Mesenchymal stem cell (in vitro differentiated cells and primary cell): Measurements from ENCODE around the gene GHR.

Experiments
- DNase-seq: peaks from one replicate; pipeline ENCODE4 v3.0.0-alpha.2; 2013
- H2AFZ ChIP-seq: one replicate; pipeline ENCODE4 v1.6.1; 2013; ENCODE audit warnings: low read depth, mild to moderate bottlenecking, control low read depth, inconsistent platforms, low read length, moderate library complexity
- H2AK5ac ChIP-seq: 2 replicates; pipeline ENCODE4 v1.6.1; 2013; ENCODE audit warnings: low read length, moderate library complexity, mild to moderate bottlenecking, inconsistent platforms; ENCODE audit not compliant: severe bottlenecking
- H2BK120ac ChIP-seq: one replicate; pipeline ENCODE4 v1.6.1; 2013; ENCODE audit warnings: low read depth, mild to moderate bottlenecking, inconsistent platforms, low read length, moderate library complexity
- H2BK12ac ChIP-seq, 2 experiments: one replicate each; pipeline ENCODE4 v1.6.1; 2013; ENCODE audit warnings: inconsistent platforms in 2 of 2, low read length in 2 of 2, mild to moderate bottlenecking in 2 of 2, moderate library complexity in 2 of 2, control low read depth in 1 of 2
- H2BK15ac ChIP-seq: one replicate; pipeline ENCODE4 v1.6.1; 2013; ENCODE audit warnings: mild to moderate bottlenecking, low read depth, inconsistent platforms; ENCODE audit not compliant: poor library complexity, severe bottlenecking
- H2BK5ac ChIP-seq: 2 replicates; pipeline ENCODE4 v1.6.1; 2013; ENCODE audit warnings: low read depth, mild to moderate bottlenecking, low read length, control low read depth, inconsistent platforms; ENCODE audit not compliant: poor library complexity, severe bottlenecking
- H3K14ac ChIP-seq, 2 experiments: one replicate each; pipeline ENCODE4 v1.6.1; 2013; ENCODE audit warnings: inconsistent platforms in 2 of 2, low read length in 2 of 2, control low read depth in 1 of 2, mild to moderate bottlenecking in 1 of 2, moderate library complexity in 1 of 2
- H3K18ac ChIP-seq, 2 experiments: one replicate each; pipeline ENCODE4 v1.6.1; 2013; ENCODE audit warnings: inconsistent platforms in 2 of 2, low read length in 2 of 2, control low read depth in 1 of 2, low read depth in 1 of 2, mild to moderate bottlenecking in 1 of 2
- H3K23ac ChIP-seq, 2 experiments: one replicate each; pipeline ENCODE4 v1.6.1; 2013; ENCODE audit warnings: inconsistent platforms in 2 of 2, low read length in 2 of 2, mild to moderate bottlenecking in 2 of 2, moderate library complexity in 2 of 2, control low read depth in 1 of 2
- H3K27ac ChIP-seq: 2 replicates; pipeline ENCODE4 v1.5.1; 2013; ENCODE audit warnings: mild to moderate bottlenecking, moderate library complexity, low read length, control low read depth, inconsistent platforms; ENCODE audit not compliant: poor library complexity, severe bottlenecking
- H3K27me3 ChIP-seq, 2 experiments: 2 replicates each; pipeline versions ENCODE4 v1.6.1 to v1.7.0; 2013; ENCODE audit warnings: low read length in 2 of 2, mild to moderate bottlenecking in 2 of 2, moderate library complexity in 2 of 2, control low read depth in 1 of 2, inconsistent platforms in 1 of 2; ENCODE audit not compliant: control insufficient read depth in 1 of 2, insufficient read depth in 1 of 2
- H3K36me3 ChIP-seq, 2 experiments: 2 replicates each; pipeline versions ENCODE4 v1.6.1 to v1.7.0; 2013; ENCODE audit warnings: low read length in 2 of 2, control low read depth in 1 of 2, inconsistent platforms in 1 of 2, low read depth in 1 of 2, mild to moderate bottlenecking in 1 of 2; ENCODE audit not compliant: insufficient read depth in 2 of 2, control insufficient read depth in 1 of 2
- H3K4ac ChIP-seq, 2 experiments: one replicate each; pipeline ENCODE4 v1.6.1; 2013; ENCODE audit warnings: inconsistent platforms in 2 of 2, low read length in 2 of 2, mild to moderate bottlenecking in 2 of 2, moderate library complexity in 2 of 2, control low read depth in 1 of 2, low read depth in 1 of 2
- H3K4me1 ChIP-seq: 2 replicates; pipeline ENCODE4 v1.6.1; 2013; ENCODE audit warnings: low read depth, low read length, control low read depth; ENCODE audit not compliant: control insufficient read depth, insufficient read depth
- H3K4me2 ChIP-seq: 2 replicates; pipeline ENCODE4 v1.6.1; 2013; ENCODE audit warnings: low read length, mild to moderate bottlenecking, inconsistent platforms; ENCODE audit not compliant: poor library complexity, severe bottlenecking
- H3K4me3 ChIP-seq, 2 experiments: 2 replicates each; pipeline versions ENCODE4 v1.5.1 to v1.7.0; 2013; ENCODE audit warnings: low read length in 2 of 2, mild to moderate bottlenecking in 2 of 2, control low read depth in 1 of 2, low read depth in 1 of 2; ENCODE audit not compliant: insufficient read depth in 1 of 2
- H3K79me1 ChIP-seq: replicated peaks from 2 replicates; pipeline ENCODE4 v1.6.1; 2013; ENCODE audit warnings: mild to moderate bottlenecking, control low read depth, low read length, inconsistent platforms; ENCODE audit not compliant: poor library complexity, severe bottlenecking
- H3K9ac ChIP-seq: 2 replicates; pipeline ENCODE4 v1.7.0; 2013; ENCODE audit warnings: mild to moderate bottlenecking, low read length, moderate library complexity
- H3K9me3 ChIP-seq: 2 replicates; pipeline ENCODE4 v1.7.0; 2013; ENCODE audit warnings: mild to moderate bottlenecking, low read length; ENCODE audit not compliant: control insufficient read depth
- H4K8ac ChIP-seq: one replicate; pipeline ENCODE4 v1.6.1; 2013; ENCODE audit warnings: inconsistent platforms, mild to moderate bottlenecking, low read length, moderate library complexity
- H4K91ac ChIP-seq: one replicate; pipeline ENCODE4 v1.6.1; 2013; ENCODE audit warnings: mild to moderate bottlenecking, low read length, inconsistent platforms
- WGBS: methylation state at CpG from one replicate; pipeline ENCODE4 v1.1.7; 2013; ENCODE audit warnings: mixed read lengths; 5-methylcytosine and 5-hydroxymethylcytosine counted together

GHR gene

GRCh38 chr5:42495914-42496313, 72.7 kb downstream of the GHR start:
- DNase-seq = peak; percentile 28
- Histone ChIP-seq H3K36me3 (no peaks in the 10 kb centered on the region), H3K4ac (no peak overlapping the region), H3K79me1 (no peaks in the 10 kb centered on the region), H3K9me3 (no peaks in the 10 kb centered on the region), H3K4me2 (no peak overlapping the region), H3K14ac (no peak overlapping the region), H2BK120ac (no peak overlapping the region), H3K4me3 (no peak overlapping the region), H3K18ac (no peak overlapping the region), H2BK15ac (no peak overlapping the region), H4K91ac (no peak overlapping the region), H4K8ac (no peak overlapping the region), H3K9ac (no peak overlapping the region), H3K23ac (no peak overlapping the region), H2BK12ac (no peak overlapping the region), H3K4me1 (no peaks in the 10 kb centered on the region), H3K27me3 (no peaks in the 10 kb centered on the region), H3K27ac (no peak overlapping the region), H2AK5ac (no peak overlapping the region), H2AFZ (no peak overlapping the region), H2BK5ac (no peak overlapping the region)
- 38% methylated on average over 1 of the region's 2 CpGs for WGBS

GRCh38 chr5:42496397-42497156, 73.3 kb downstream of the GHR start:
- Histone ChIP-seq H4K8ac (no peak overlapping the region), H2AK5ac (no peak overlapping the region), H3K4me3 (no peak overlapping the region), H3K18ac (peak overlapping the region in 1 of 2 experiments; percentile 38), H3K9me3 (no peaks in the 10 kb centered on the region), H3K27me3 (no peaks in the 10 kb centered on the region), H3K23ac (no peak overlapping the region), H3K9ac (no peak overlapping the region), H2BK120ac (no peak overlapping the region), H3K27ac (no peak overlapping the region), H3K79me1 (no peaks in the 10 kb centered on the region), H3K4ac (no peak overlapping the region), H2BK15ac (no peak overlapping the region), H3K36me3 (no peaks in the 10 kb centered on the region), H4K91ac (no peak overlapping the region), H3K4me2 (no peak overlapping the region), H2BK5ac (no peak overlapping the region), H3K14ac (no peak overlapping the region), H3K4me1 (no peaks in the 10 kb centered on the region), H2AFZ (no peak overlapping the region), H2BK12ac (no peak overlapping the region)
- WGBS = 83% methylated on average over 4 of the region's 4 CpGs
- no peak for DNase-seq

- H4K8ac ChIP-seq = no peak overlapping the region
- H3K9ac ChIP-seq = no peak overlapping the region
- no peaks in the 10 kb centered on the region for H3K9me3 ChIP-seq
- no peak overlapping the region for H2AK5ac ChIP-seq
- no peak overlapping the region for H3K27ac ChIP-seq
- no peak overlapping the region for H3K14ac ChIP-seq
- H3K27me3 ChIP-seq = no peaks in the 10 kb centered on the region
- H2BK12ac ChIP-seq = no peak overlapping the region
- H3K4me2 ChIP-seq = no peak overlapping the region
- H2BK5ac ChIP-seq = no peak overlapping the region
- no CpG with 5 or more reads among the region's 1 CpG for WGBS
- no peak overlapping the region for H3K23ac ChIP-seq
- H3K4me3 ChIP-seq = no peak overlapping the region
- H2BK15ac ChIP-seq = no peak overlapping the region
- no peaks in the 10 kb centered on the region for H3K36me3 ChIP-seq
- no peak overlapping the region for H2AFZ ChIP-seq
- no peaks in the 10 kb centered on the region for H3K4me1 ChIP-seq
- no peak overlapping the region for H4K91ac ChIP-seq
- no peaks in the 10 kb centered on the region for H3K79me1 ChIP-seq
- H3K18ac ChIP-seq = no peak overlapping the region
- H3K4ac ChIP-seq = no peak overlapping the region
- no peak overlapping the region for H2BK120ac ChIP-seq
- DNase-seq = no peak
These were observed 74.8 kb downstream of the GHR start for GRCh38 chr5:42498000-42498399.

GRCh38 chr5:42499016-42499415, 75.8 kb downstream of the GHR start:
- no peak overlapping the region for H2BK12ac ChIP-seq
- no peak overlapping the region for H3K4me3 ChIP-seq
- no peak overlapping the region for H4K91ac ChIP-seq
- no peaks in the 10 kb centered on the region for H3K27me3 ChIP-seq
- H2AFZ ChIP-seq = no peak overlapping the region
- H3K4me1 ChIP-seq = no peaks in the 10 kb centered on the region
- DNase-seq = no peak
- H2BK120ac ChIP-seq = no peak overlapping the region
- H3K4me2 ChIP-seq = no peak overlapping the region
- H3K9me3 ChIP-seq = no peaks in the 10 kb centered on the region
- H3K23ac ChIP-seq = no peak overlapping the region
- H2BK5ac ChIP-seq = no peak overlapping the region
- no peak overlapping the region for H4K8ac ChIP-seq
- H3K27ac ChIP-seq = no peak overlapping the region
- no peak overlapping the region for H3K4ac ChIP-seq
- H3K14ac ChIP-seq = no peak overlapping the region
- H2AK5ac ChIP-seq = no peak overlapping the region
- H3K79me1 ChIP-seq = no peaks in the 10 kb centered on the region
- 67% methylated on average over 3 of the region's 3 CpGs for WGBS
- no peaks in the 10 kb centered on the region for H3K36me3 ChIP-seq
- no peak overlapping the region for H3K18ac ChIP-seq
- H3K9ac ChIP-seq = no peak overlapping the region
- no peak overlapping the region for H2BK15ac ChIP-seq
